ENCODE measurements around the gene HMCN2. TPM values are rescaled to one million over a fixed set of nuclear protein-coding genes. Genes with fewer than 3 reads are reported as not detected.
A peak's percentile ranks its signal among the peaks of the same experiment; 100 is the strongest.

The HMCN2 gene
- total RNA-seq, 2 donors from 2014 or later: 2.9 to 5.5 TPM

GRCh38 chr9:130286072-130286770, 20.7 kb downstream of the HMCN2 start:
- H3K36me3 ChIP-seq: no peaks in the 10 kb centered on the region
- no peaks in the 10 kb centered on the region for H3K4me1 ChIP-seq (replicated peaks)
- 94% methylated on average over 15 of the region's 17 CpGs for WGBS
- no peaks in the 10 kb centered on the region for H3K9me3 ChIP-seq
- no peak overlapping the region for H3K4me3 ChIP-seq
- TF ChIP-seq POLR2AphosphoS5 (IDR thresholded peaks at IDR 0.05) (no peak), CTCF (IDR thresholded peaks at IDR 0.05) (no peak), POLR2A (IDR thresholded peaks at IDR 0.05) (no peak)
- intact Hi-C loops (cut with DNase I): loop anchor here (5.0 kb wide), 1 partner anchor 41 kb away; no protein-coding TSS in a partner anchor
- DNase-seq (ENCODE audit: low spot score): no peak
- H3K27ac ChIP-seq: no peak overlapping the region
- H3K27me3 ChIP-seq (replicated peaks; ENCODE audit: insufficient read depth): peaks cover 9% of the 10 kb centered on the region

DNA sequence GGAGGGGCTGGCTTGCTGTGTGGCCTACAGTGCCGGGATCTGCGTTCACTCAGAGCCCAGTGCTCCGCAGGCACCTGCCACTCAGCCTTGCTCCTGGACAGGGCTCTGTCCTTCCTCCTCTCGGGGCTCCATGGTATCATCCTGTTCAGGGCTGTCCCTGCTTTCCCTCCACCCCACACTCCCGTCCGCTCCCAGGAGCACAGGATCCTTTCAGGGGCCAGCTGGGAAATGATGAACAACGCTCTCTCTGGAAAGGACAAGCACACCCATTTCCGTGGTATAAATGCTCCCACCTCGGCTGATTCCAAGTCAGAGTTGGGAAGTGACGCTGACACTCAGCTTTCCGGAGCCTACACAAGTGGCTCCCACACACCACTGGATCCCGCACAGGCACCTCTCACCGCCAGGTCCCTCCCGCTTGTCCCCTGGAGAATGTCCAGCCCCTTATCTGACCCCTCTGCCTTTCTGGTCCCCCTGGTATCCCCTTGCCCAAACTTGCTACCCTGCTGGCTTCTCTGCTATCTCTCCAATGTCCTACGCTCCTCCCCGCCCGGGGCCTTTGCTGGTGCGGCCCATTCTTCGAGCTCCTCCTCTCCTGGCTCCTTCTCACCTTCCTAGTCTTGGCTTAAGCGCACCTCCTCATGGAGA, 21.3 kb downstream of the HMCN2 start:
- peaks cover 9% of the 10 kb centered on the region for H3K27me3 ChIP-seq (replicated peaks; ENCODE audit: insufficient read depth)
- no peaks in the 10 kb centered on the region for H3K36me3 ChIP-seq
- no peak overlapping the region for H3K4me3 ChIP-seq
- no peak for DNase-seq (ENCODE audit: low spot score)
- H3K9me3 ChIP-seq: no peaks in the 10 kb centered on the region
- H3K4me1 ChIP-seq (replicated peaks): no peaks in the 10 kb centered on the region
- intact Hi-C loops (cut with DNase I): loop anchor here (5.0 kb wide), 1 partner anchor 40 kb away; no protein-coding TSS in a partner anchor
- no peak overlapping the region for H3K27ac ChIP-seq
- TF ChIP-seq CTCF (IDR thresholded peaks at IDR 0.05) (no peak), POLR2AphosphoS5 (IDR thresholded peaks at IDR 0.05) (no peak), POLR2A (IDR thresholded peaks at IDR 0.05) (no peak)
- 78% methylated on average over 20 of the region's 20 CpGs for WGBS

DNA sequence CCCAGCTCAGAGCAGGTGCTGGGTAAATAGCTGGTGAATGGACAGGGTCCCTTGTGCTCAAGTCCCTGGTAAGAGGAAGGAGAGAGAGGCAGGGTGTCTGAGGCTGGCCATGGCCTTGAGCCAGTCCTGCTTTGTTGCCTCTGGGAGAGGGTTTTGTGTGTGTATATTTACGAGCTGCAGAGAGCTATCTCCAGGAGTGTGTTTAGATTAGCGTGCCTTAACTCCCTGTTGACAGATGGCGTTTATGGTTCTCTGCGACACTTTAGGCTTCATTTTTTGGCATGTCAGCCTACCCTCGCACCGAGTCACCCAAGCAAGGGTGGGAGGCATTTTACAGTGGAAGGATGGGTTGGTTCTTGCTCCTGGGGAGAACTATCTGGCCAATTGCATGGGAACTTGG, 22.2 kb downstream of the HMCN2 start:
- H3K9me3 ChIP-seq: no peaks in the 10 kb centered on the region
- TF ChIP-seq POLR2AphosphoS5 (IDR thresholded peaks at IDR 0.05): peak; percentile 70
- no peak for TF ChIP-seq POLR2A (IDR thresholded peaks at IDR 0.05)
- no peak for TF ChIP-seq CTCF (IDR thresholded peaks at IDR 0.05)
- H3K4me3 ChIP-seq: no peak overlapping the region
- no peaks in the 10 kb centered on the region for H3K36me3 ChIP-seq
- intact Hi-C loops (cut with DNase I): loop anchor here (5.0 kb wide), 1 partner anchor 40 kb away; no protein-coding TSS in a partner anchor
- WGBS: 32% methylated on average over 6 of the region's 6 CpGs
- H3K4me1 ChIP-seq (replicated peaks): no peaks in the 10 kb centered on the region
- H3K27ac ChIP-seq: no peak overlapping the region
- peaks cover 9% of the 10 kb centered on the region for H3K27me3 ChIP-seq (replicated peaks; ENCODE audit: insufficient read depth)
- peak; percentile 53 for DNase-seq (ENCODE audit: low spot score)

GRCh38 chr9:130288393-130288792, 22.8 kb downstream of the HMCN2 start:
- H3K4me1 ChIP-seq (replicated peaks): no peaks in the 10 kb centered on the region
- DNase-seq (ENCODE audit: low spot score): no peak
- no peak overlapping the region for H3K4me3 ChIP-seq
- TF ChIP-seq POLR2A (IDR thresholded peaks at IDR 0.05): no peak
- TF ChIP-seq POLR2AphosphoS5 (IDR thresholded peaks at IDR 0.05): no peak
- TF ChIP-seq CTCF (IDR thresholded peaks at IDR 0.05): no peak
- no peaks in the 10 kb centered on the region for H3K36me3 ChIP-seq
- H3K27ac ChIP-seq: no peak overlapping the region
- peaks cover 9% of the 10 kb centered on the region for H3K27me3 ChIP-seq (replicated peaks; ENCODE audit: insufficient read depth)
- intact Hi-C loops (cut with DNase I): loop anchor here (5.0 kb wide), 1 partner anchor 39 kb away; no protein-coding TSS in a partner anchor
- 35% methylated on average over 6 of the region's 6 CpGs for WGBS
- H3K9me3 ChIP-seq: no peaks in the 10 kb centered on the region

All from prostate gland (tissue), 2 donors.